Measurements from ENCODE around the gene NEK3. TPM values are rescaled to one million over a fixed set of nuclear protein-coding genes. Genes with fewer than 3 reads are reported as not detected.
"Not testable (repeated sequence)": the region's sequence is repeated elsewhere in the genome, so short reads cannot be mapped to it uniquely, and the experiment has no call there.

Gene NEK3
- total RNA-seq, result 1 to 10 TPM in 1 of 2 donors, under 1 TPM in 1; 0.18 to 6.2 TPM

GRCh38 chr13:52159159-52159982, at the start of gene NEK3:
Gene NEK3, minus strand, starts transcription at chr13:52159597. Its CDS starts 3,406 bp downstream, at chr13:52156191.
- peak; percentile 49 to 56 for DNase-seq (ENCODE audit: low spot score in 2 of 2)
- ATAC-seq, result peak; percentile 75 to 81
- H3K9me3 Mint-ChIP-seq, result no peaks in the 10 kb centered on the region
- peak within 1 kb of the TSS; percentile 1 to 18 for H3K27ac Mint-ChIP-seq
- H3K36me3 Mint-ChIP-seq, result peaks cover 6% of the 10 kb centered on the region in 2 donors

GRCh38 chr13:52208384-52208783, 49.0 kb upstream of the NEK3 start:
- not testable (repeated sequence) for DNase-seq (ENCODE audit: low spot score in 2 of 2); H3K36me3 Mint-ChIP-seq; H3K9me3 Mint-ChIP-seq; H3K27ac Mint-ChIP-seq
- peak in 1 of 2 donors; percentile 79 for ATAC-seq

GRCh38 chr13:52207896-52208295, 48.5 kb upstream of the NEK3 start:
- H3K36me3 Mint-ChIP-seq; H3K9me3 Mint-ChIP-seq; H3K27ac Mint-ChIP-seq; DNase-seq (ENCODE audit: low spot score in 2 of 2); ATAC-seq: not testable (repeated sequence)

GRCh38 chr13:52207337-52207736, 47.9 kb upstream of the NEK3 start:
- not testable (repeated sequence) for DNase-seq (ENCODE audit: low spot score in 2 of 2); H3K9me3 Mint-ChIP-seq; H3K27ac Mint-ChIP-seq; H3K36me3 Mint-ChIP-seq; ATAC-seq

- H3K9me3 Mint-ChIP-seq; DNase-seq (ENCODE audit: low spot score in 2 of 2); H3K36me3 Mint-ChIP-seq; ATAC-seq; H3K27ac Mint-ChIP-seq: not testable (repeated sequence)
These were observed 45.1 kb upstream of the NEK3 start for GRCh38 chr13:52204546-52204945.

- H3K9me3 Mint-ChIP-seq; DNase-seq (ENCODE audit: low spot score in 2 of 2); H3K27ac Mint-ChIP-seq; H3K36me3 Mint-ChIP-seq; ATAC-seq: not testable (repeated sequence)
These were observed 44.5 kb upstream of the NEK3 start for GRCh38 chr13:52203864-52204263.

- not testable (repeated sequence) for H3K36me3 Mint-ChIP-seq; DNase-seq (ENCODE audit: low spot score in 2 of 2); H3K9me3 Mint-ChIP-seq; ATAC-seq
- H3K27ac Mint-ChIP-seq, result peak overlapping the region in 1 of 2 donors; percentile 9
These were observed 43.1 kb upstream of the NEK3 start for GRCh38 chr13:52202506-52202905.

- H3K27ac Mint-ChIP-seq, result peak overlapping the region in 1 of 2 donors; percentile 66
- DNase-seq (ENCODE audit: low spot score in 2 of 2); H3K9me3 Mint-ChIP-seq; H3K36me3 Mint-ChIP-seq: not testable (repeated sequence)
- peak; percentile 56 to 78 for ATAC-seq
These were observed 42.2 kb upstream of the NEK3 start for GRCh38 chr13:52201439-52202193.

- ATAC-seq, result peak; percentile 64 to 76
- peak; percentile 43 to 77 for DNase-seq (ENCODE audit: low spot score in 2 of 2)
- peak overlapping the region in 1 of 2 donors; percentile 93 for H3K27ac Mint-ChIP-seq
- H3K36me3 Mint-ChIP-seq, result peaks cover 5 to 11% of the 10 kb centered on the region in 2 donors
- no peaks in the 10 kb centered on the region for H3K9me3 Mint-ChIP-seq
These were observed 36.0 kb upstream of the NEK3 start for GRCh38 chr13:52195401-52195837.

- DNase-seq (ENCODE audit: low spot score in 2 of 2) (peak; percentile 82 to 95), ATAC-seq (peak; percentile 73 to 92)
- Mint-ChIP-seq H3K27ac (peak overlapping the region; percentile 93 to 97), H3K36me3 (peaks cover 5 to 11% of the 10 kb centered on the region in 2 donors), H3K9me3 (no peaks in the 10 kb centered on the region)
These were observed 34.9 kb upstream of the NEK3 start for GRCh38 chr13:52194184-52194868.

- peaks cover 5 to 11% of the 10 kb centered on the region in 2 donors for H3K36me3 Mint-ChIP-seq
- ATAC-seq, result peak in 1 of 2 donors; percentile 1
- H3K9me3 Mint-ChIP-seq; DNase-seq (ENCODE audit: low spot score in 2 of 2): not testable (repeated sequence)
- H3K27ac Mint-ChIP-seq, result peak overlapping the region; percentile 93 to 97
These were observed 34.3 kb upstream of the NEK3 start for GRCh38 chr13:52193587-52194183.

GRCh38 chr13:52187424-52188187, 28.2 kb upstream of the NEK3 start:
- peak overlapping the region in 1 of 2 donors; percentile 22 for H3K27ac Mint-ChIP-seq
- ATAC-seq, result peak; percentile 51 to 86
- not testable (repeated sequence) for DNase-seq (ENCODE audit: low spot score in 2 of 2); H3K9me3 Mint-ChIP-seq; H3K36me3 Mint-ChIP-seq

- no peak for DNase-seq (ENCODE audit: low spot score in 2 of 2)
- peak overlapping the region in 1 of 2 donors; percentile 67 for H3K27ac Mint-ChIP-seq
- H3K36me3 Mint-ChIP-seq, result no peaks in the 10 kb centered on the region
- no peak for ATAC-seq
- no peaks in the 10 kb centered on the region for H3K9me3 Mint-ChIP-seq
These were observed 27.6 kb upstream of the NEK3 start for GRCh38 chr13:52187029-52187423.

- not testable (repeated sequence) for H3K36me3 Mint-ChIP-seq; H3K9me3 Mint-ChIP-seq; DNase-seq (ENCODE audit: low spot score in 2 of 2)
- ATAC-seq, result peak in 1 of 2 donors; percentile 60
- peak overlapping the region in 1 of 2 donors; percentile 36 for H3K27ac Mint-ChIP-seq
These were observed 22.0 kb upstream of the NEK3 start for GRCh38 chr13:52181316-52181954.

GRCh38 chr13:52179925-52180324, 20.5 kb upstream of the NEK3 start:
- Mint-ChIP-seq H3K36me3 (peaks cover 0 to 5% of the 10 kb centered on the region in 2 donors), H3K27ac (no peak overlapping the region), H3K9me3 (no peaks in the 10 kb centered on the region)
- DNase-seq (ENCODE audit: low spot score in 2 of 2) (no peak), ATAC-seq (no peak)

All from activated naive CD4-positive, alpha-beta T cell treated with anti-CD3 and anti-CD28 coated beads, Interleukin-2, amount 50 U/mL, for 72 hours (primary cell).